Measurements from ENCODE around the gene CAMKK2. TPM values are rescaled to one million over a fixed set of nuclear protein-coding genes. Genes with fewer than 3 reads are reported as not detected.

The CAMKK2 gene
- total and polyA plus RNA-seq, 9 of the 15 experiments (the other 6 are each of a cell fraction or from before 2014, with no cell fraction given) = 4.3 to 32.0 (median 18.2) TPM

- TF ChIP-seq CHAMP1 (IDR thresholded peaks at IDR 0.05) = no peak
- TF ChIP-seq ZNF217 (CRISPR knock-in tag; IDR thresholded peaks at IDR 0.05) = no peak
- no peak for TF ChIP-seq GATA2 (CRISPR knock-in tag; IDR thresholded peaks at IDR 0.05)
- TF ChIP-seq RBFOX2 (IDR thresholded peaks at IDR 0.05; ENCODE audit: low read depth, low read length) = no peak
- TF ChIP-seq STAG1 (CRISPR knock-in tag; IDR thresholded peaks at IDR 0.05; ENCODE audit: borderline replicate concordance) = no peak
- no peak for TF ChIP-seq RHOXF2B (CRISPR knock-in tag; conservative IDR thresholded peaks at IDR 0.05)
- no peak for TF ChIP-seq KDM2B (CRISPR knock-in tag; IDR thresholded peaks at IDR 0.05)
- TF ChIP-seq USF2 (CRISPR knock-in tag; IDR thresholded peaks at IDR 0.05) = no peak
- TF ChIP-seq SMAD3 (CRISPR knock-in tag; conservative IDR thresholded peaks at IDR 0.05) = no peak
- TF ChIP-seq EHMT2 (IDR thresholded peaks at IDR 0.05) = no peak
- no peak for TF ChIP-seq NR2F6 (CRISPR knock-in tag; IDR thresholded peaks at IDR 0.05)
- no peak for TF ChIP-seq KLF10 (CRISPR knock-in tag; IDR thresholded peaks at IDR 0.05)
Measured at GRCh38 chr12:121301876-121302275, 5.4 kb upstream of the CAMKK2 start (continued).

Measured in K562 (cell line).